ENCODE data around the gene EHBP1L1. TPM values are rescaled to one million over a fixed set of nuclear protein-coding genes. Genes with fewer than 3 reads are reported as not detected.
A peak's percentile ranks its signal among the peaks of the same experiment; 100 is the strongest.

EHBP1L1 gene
- total and polyA plus RNA-seq, 7 donors, result 114 to 345 (median 208) TPM

- Histone ChIP-seq H3K4me1 (peaks cover 71% of the 10 kb centered on the region), H3K27me3 (ENCODE audit: insufficient read depth in 3 of 3, low read length in 2 of 3) (no peaks in the 10 kb centered on the region), H3K27ac (peak overlapping the region; percentile 58), H3K9me3 (no peaks in the 10 kb centered on the region), H3K4me3 (no peak overlapping the region), H3K36me3 (ENCODE audit: insufficient read depth in 1 of 2, low read depth in 1 of 2) (peaks cover 6 to 82% of the 10 kb centered on the region in 2 donors)
- WGBS, 3 donors, result 74 to 92% (median 88%) methylated on average over 4 to 10 of the region's 10 CpGs
- DNase-seq, result no peak
- TF ChIP-seq CTCF (IDR thresholded peaks at IDR 0.05), result no peak
- ATAC-seq, result no peak
- intact Hi-C loops (cut with DNase I), result no loop called here
These were observed 7.7 kb downstream of the EHBP1L1 start for GRCh38 chr11:65583589-65583988.

- WGBS, 3 donors, result 52 to 71% (median 56%) methylated on average over 8 of the region's 8 CpGs
- peaks cover 6 to 79% of the 10 kb centered on the region in 2 donors for H3K36me3 ChIP-seq (ENCODE audit: insufficient read depth in 1 of 2, low read depth in 1 of 2)
These were observed 8.3 kb downstream of the EHBP1L1 start for GRCh38 chr11:65584106-65584505.

GRCh38 chr11:65584723-65585171, 8.9 kb downstream of the EHBP1L1 start:
- H3K4me3 ChIP-seq, result no peak overlapping the region
- no peaks in the 10 kb centered on the region for H3K9me3 ChIP-seq
- peak overlapping the region; percentile 91 for H3K27ac ChIP-seq
- H3K4me1 ChIP-seq, result peaks cover 71% of the 10 kb centered on the region
- ATAC-seq, result no peak
- DNase-seq, result no peak
- no peaks in the 10 kb centered on the region for H3K27me3 ChIP-seq (ENCODE audit: insufficient read depth in 3 of 3, low read length in 2 of 3)
- no peak for TF ChIP-seq CTCF (IDR thresholded peaks at IDR 0.05)
- H3K36me3 ChIP-seq (ENCODE audit: insufficient read depth in 1 of 2, low read depth in 1 of 2), result peaks cover 6 to 76% of the 10 kb centered on the region in 2 donors
- intact Hi-C loops (cut with DNase I), result no loop called here
- WGBS, 3 donors, result 69 to 73% (median 71%) methylated on average over 39 to 46 of the region's 46 CpGs

More at GRCh38 chr11:65584106-65584505, 8.3 kb downstream of the EHBP1L1 start:
- no peaks in the 10 kb centered on the region for H3K9me3 ChIP-seq
- no peak overlapping the region for H3K4me3 ChIP-seq
- TF ChIP-seq CTCF (IDR thresholded peaks at IDR 0.05), result no peak
- peak overlapping the region; percentile 58 for H3K27ac ChIP-seq
- no peak for ATAC-seq
- H3K4me1 ChIP-seq, result peaks cover 71% of the 10 kb centered on the region
- H3K27me3 ChIP-seq (ENCODE audit: insufficient read depth in 3 of 3, low read length in 2 of 3), result no peaks in the 10 kb centered on the region
- intact Hi-C loops (cut with DNase I), result no loop called here
- no peak for DNase-seq

- no peaks in the 10 kb centered on the region for H3K9me3 ChIP-seq
- TF ChIP-seq CTCF (IDR thresholded peaks at IDR 0.05), result no peak
- no peak overlapping the region for H3K4me3 ChIP-seq
- H3K27ac ChIP-seq, result peak overlapping the region; percentile 91
- DNase-seq (no peak), ATAC-seq (no peak)
- intact Hi-C loops (cut with DNase I), result no loop called here
- peaks cover 74% of the 10 kb centered on the region for H3K4me1 ChIP-seq
- WGBS, 3 donors, result 70 to 73% (median 71%) methylated on average over 41 to 51 of the region's 51 CpGs
- no peaks in the 10 kb centered on the region for H3K27me3 ChIP-seq (ENCODE audit: insufficient read depth in 3 of 3, low read length in 2 of 3)
- peaks cover 6 to 76% of the 10 kb centered on the region in 2 donors for H3K36me3 ChIP-seq (ENCODE audit: insufficient read depth in 1 of 2, low read depth in 1 of 2)
These were observed 9.8 kb downstream of the EHBP1L1 start for GRCh38 chr11:65585396-65586246.

Measured in psoas muscle (tissue), 8 donors.